Stimulated activated naive B cell treated with anti-CD40 and anti-IgM and Interleukin-4, amounts not matched to agents 10 μg/mL and 1 μg/mL and 100 μg/mL, for 72 hours (primary cell): ENCODE measurements around the gene RETREG3.
"Not testable (repeated sequence)": the region's sequence is repeated elsewhere in the genome, so short reads cannot be mapped to it uniquely, and the experiment has no call there.

Source experiments
- ATAC-seq, 2 donors: fragments of 150-1000 bp; cut with Tn5 transposase; replicated peaks; 2 replicates each; pipeline ENCODE4 v1.10.0; 2021; ENCODE audit warnings: moderate library complexity in 1 of 2
- DNase-seq: peaks from one replicate; pipeline ENCODE4 v3.0.0; 2021
- H3K27ac Mint-ChIP-seq: one replicate; pipeline ENCODE4 v1.8.0; 2022; ENCODE audit warnings: mild to moderate bottlenecking, mixed read lengths
- H3K27me3 Mint-ChIP-seq, 2 donors: one replicate each; pipeline ENCODE4 v1.8.0; 2022; ENCODE audit warnings: mixed read lengths in 2 of 2
- H3K36me3 Mint-ChIP-seq, 2 donors: one replicate each; pipeline ENCODE4 v1.8.0; 2022; ENCODE audit warnings: mixed read lengths in 2 of 2, mild to moderate bottlenecking in 1 of 2
- H3K4me1 Mint-ChIP-seq, 2 donors: one replicate each; pipeline ENCODE4 v1.8.0; 2022; ENCODE audit warnings: mixed read lengths in 2 of 2, mild to moderate bottlenecking in 1 of 2
- H3K4me3 Mint-ChIP-seq, 2 donors: one replicate each; pipeline ENCODE4 v1.8.0; 2022; ENCODE audit warnings: mild to moderate bottlenecking in 2 of 2, mixed read lengths in 2 of 2, moderate library complexity in 1 of 2
- H3K9me3 Mint-ChIP-seq, 2 donors: one replicate each; pipeline ENCODE4 v1.8.0; 2022; ENCODE audit warnings: mixed read lengths in 2 of 2, mild to moderate bottlenecking in 1 of 2

RETREG3 gene

GRCh38 chr17:42623732-42624596 is 14.8 kb upstream of the RETREG3 start:
- H3K27me3 Mint-ChIP-seq = peaks cover 0 to 8% of the 10 kb centered on the region in 2 donors
- no peaks in the 10 kb centered on the region for H3K36me3 Mint-ChIP-seq
- no peaks in the 10 kb centered on the region for H3K9me3 Mint-ChIP-seq
- peaks cover 3 to 5% of the 10 kb centered on the region in 2 donors for H3K4me1 Mint-ChIP-seq
- ATAC-seq (no peak), DNase-seq (no peak)
- no peak overlapping the region for H3K27ac Mint-ChIP-seq
- no peak overlapping the region for H3K4me3 Mint-ChIP-seq

GRCh38 chr17:42623271-42623670 is 14.1 kb upstream of the RETREG3 start:
- ATAC-seq = no peak
- H3K27ac Mint-ChIP-seq = no peak overlapping the region
- no peaks in the 10 kb centered on the region for H3K36me3 Mint-ChIP-seq
- H3K4me3 Mint-ChIP-seq = no peak overlapping the region
- H3K27me3 Mint-ChIP-seq = peaks cover 0 to 8% of the 10 kb centered on the region in 2 donors
- peaks cover 10 to 11% of the 10 kb centered on the region in 2 donors for H3K4me1 Mint-ChIP-seq
- H3K9me3 Mint-ChIP-seq = no peaks in the 10 kb centered on the region
- DNase-seq = no peak

DNA sequence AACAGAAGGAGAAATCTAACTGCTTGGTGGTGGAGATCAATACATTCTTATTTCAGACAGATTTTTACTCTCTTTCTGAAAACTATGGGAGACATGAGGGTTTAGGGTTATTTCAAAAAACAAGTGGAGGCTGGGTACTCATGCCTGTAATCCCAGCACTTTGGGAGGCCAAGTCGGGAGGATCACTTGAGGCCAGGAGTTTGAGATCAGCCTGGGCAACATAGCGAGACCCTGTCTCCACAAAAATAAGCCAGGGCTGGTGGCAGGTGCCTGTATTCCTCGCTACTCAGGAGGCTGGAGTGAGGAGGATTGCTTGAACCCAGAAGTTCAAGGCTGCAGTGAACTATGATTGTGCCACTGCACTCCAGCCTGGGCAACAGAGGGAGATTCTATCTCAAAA is 12.8 kb upstream of the RETREG3 start:
- H3K4me1 Mint-ChIP-seq = peaks cover 14 to 17% of the 10 kb centered on the region in 2 donors
- not testable (repeated sequence) for H3K27me3 Mint-ChIP-seq, H3K36me3 Mint-ChIP-seq, ATAC-seq, DNase-seq, H3K4me3 Mint-ChIP-seq, H3K27ac Mint-ChIP-seq, H3K9me3 Mint-ChIP-seq

DNA sequence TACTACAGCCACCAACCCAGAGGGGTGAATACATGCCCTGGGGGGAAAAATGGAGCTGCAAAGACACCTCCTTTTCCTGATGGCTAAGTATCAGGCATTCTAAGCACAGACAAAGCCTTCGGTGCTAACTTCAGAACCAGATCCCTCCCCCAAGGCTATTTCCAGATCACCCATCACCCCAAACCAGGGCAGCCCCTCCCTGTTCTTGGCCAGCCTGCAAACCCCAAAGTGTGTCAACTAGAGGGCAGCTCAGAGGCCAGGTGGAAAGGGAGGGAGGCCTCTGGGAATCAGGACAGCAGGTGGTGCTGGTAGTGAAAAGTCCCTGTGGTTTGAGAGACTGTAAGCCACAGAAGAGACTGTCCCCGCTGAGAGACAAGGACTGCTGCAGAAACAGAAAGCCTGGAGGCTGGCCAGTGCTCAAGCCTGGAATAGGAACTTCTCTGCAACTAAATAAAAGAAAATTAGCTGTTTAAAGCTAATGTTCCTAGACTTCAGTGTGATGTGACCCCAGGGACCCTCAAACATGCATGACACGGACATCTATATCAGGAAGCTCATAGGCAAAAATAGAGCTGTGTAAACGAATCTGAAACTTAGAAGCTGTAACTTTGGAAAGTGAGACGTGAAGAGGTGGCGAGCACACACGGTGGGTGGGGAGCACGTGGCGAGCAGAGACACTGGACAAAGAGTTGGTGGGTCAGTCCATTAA is 9.4 kb upstream of the RETREG3 start:
- Mint-ChIP-seq H3K4me3 (peak overlapping the region; percentile 55 to 73), H3K27ac (peak overlapping the region; percentile 63), H3K4me1 (peaks cover 14 to 17% of the 10 kb centered on the region in 2 donors), H3K27me3 (no peaks in the 10 kb centered on the region), H3K9me3 (no peaks in the 10 kb centered on the region), H3K36me3 (peaks cover 23 to 24% of the 10 kb centered on the region in 2 donors)
- DNase-seq = peak; percentile 38
- peak; percentile 76 to 81 for ATAC-seq

DNA sequence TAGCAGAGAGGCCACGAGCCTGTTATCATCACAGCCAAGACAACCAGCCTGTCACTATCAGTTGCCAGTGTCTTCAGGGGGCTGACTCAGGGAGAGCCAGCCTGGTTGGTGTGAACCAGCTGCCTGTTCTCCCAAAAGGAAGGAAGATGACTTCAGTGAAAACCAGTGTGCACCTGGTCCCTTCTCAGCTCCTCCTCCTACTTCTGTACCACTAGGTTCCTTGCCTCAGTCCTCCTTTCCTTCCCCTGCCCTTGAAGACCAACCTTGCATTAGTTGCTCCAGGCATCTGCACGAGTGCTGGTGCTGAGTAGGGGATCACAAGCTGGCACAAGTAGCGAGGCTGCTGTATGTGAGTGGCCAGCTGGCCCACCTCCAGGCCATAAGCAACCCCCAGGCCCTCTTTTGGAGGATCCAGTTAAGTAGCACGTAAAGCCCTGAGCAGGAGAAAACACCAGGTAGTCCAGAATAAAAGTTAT is 8.8 kb upstream of the RETREG3 start:
- no peaks in the 10 kb centered on the region for H3K9me3 Mint-ChIP-seq
- peak overlapping the region; percentile 55 to 73 for H3K4me3 Mint-ChIP-seq
- H3K27me3 Mint-ChIP-seq = no peaks in the 10 kb centered on the region
- peaks cover 25 to 26% of the 10 kb centered on the region in 2 donors for H3K36me3 Mint-ChIP-seq
- peaks cover 14 to 17% of the 10 kb centered on the region in 2 donors for H3K4me1 Mint-ChIP-seq
- peak; percentile 24 to 29 for ATAC-seq
- H3K27ac Mint-ChIP-seq = no peak overlapping the region
- no peak for DNase-seq

GRCh38 chr17:42613699-42614295 is 4.6 kb upstream of the RETREG3 start:
- H3K27ac Mint-ChIP-seq = no peak overlapping the region
- peaks cover 36 to 42% of the 10 kb centered on the region in 2 donors for H3K36me3 Mint-ChIP-seq
- no peak for DNase-seq
- no peaks in the 10 kb centered on the region for H3K9me3 Mint-ChIP-seq
- peaks cover 10 to 17% of the 10 kb centered on the region in 2 donors for H3K4me1 Mint-ChIP-seq
- no peak overlapping the region for H3K4me3 Mint-ChIP-seq
- no peaks in the 10 kb centered on the region for H3K27me3 Mint-ChIP-seq
- ATAC-seq = no peak

- Mint-ChIP-seq H3K4me3 (no peak overlapping the region), H3K27ac (no peak overlapping the region), H3K36me3 (peaks cover 38 to 42% of the 10 kb centered on the region in 2 donors), H3K27me3 (no peaks in the 10 kb centered on the region), H3K9me3 (no peaks in the 10 kb centered on the region), H3K4me1 (peaks cover 3 to 22% of the 10 kb centered on the region in 2 donors)
- ATAC-seq (no peak), DNase-seq (no peak)
Measured at GRCh38 chr17:42612013-42612412, 2.8 kb upstream of the RETREG3 start.

GRCh38 chr17:42609814-42610801 is 934 bp upstream of the RETREG3 start:
- ATAC-seq (peak; percentile 1 to 5), DNase-seq (peak; percentile 6)
- H3K9me3 Mint-ChIP-seq, H3K27me3 Mint-ChIP-seq: not testable (repeated sequence)
- Mint-ChIP-seq H3K27ac (peak overlapping the region; percentile 96), H3K36me3 (peaks cover 33 to 41% of the 10 kb centered on the region in 2 donors), H3K4me1 (peaks cover 13 to 41% of the 10 kb centered on the region in 2 donors), H3K4me3 (peak overlapping the region; percentile 98 to 99)

DNA sequence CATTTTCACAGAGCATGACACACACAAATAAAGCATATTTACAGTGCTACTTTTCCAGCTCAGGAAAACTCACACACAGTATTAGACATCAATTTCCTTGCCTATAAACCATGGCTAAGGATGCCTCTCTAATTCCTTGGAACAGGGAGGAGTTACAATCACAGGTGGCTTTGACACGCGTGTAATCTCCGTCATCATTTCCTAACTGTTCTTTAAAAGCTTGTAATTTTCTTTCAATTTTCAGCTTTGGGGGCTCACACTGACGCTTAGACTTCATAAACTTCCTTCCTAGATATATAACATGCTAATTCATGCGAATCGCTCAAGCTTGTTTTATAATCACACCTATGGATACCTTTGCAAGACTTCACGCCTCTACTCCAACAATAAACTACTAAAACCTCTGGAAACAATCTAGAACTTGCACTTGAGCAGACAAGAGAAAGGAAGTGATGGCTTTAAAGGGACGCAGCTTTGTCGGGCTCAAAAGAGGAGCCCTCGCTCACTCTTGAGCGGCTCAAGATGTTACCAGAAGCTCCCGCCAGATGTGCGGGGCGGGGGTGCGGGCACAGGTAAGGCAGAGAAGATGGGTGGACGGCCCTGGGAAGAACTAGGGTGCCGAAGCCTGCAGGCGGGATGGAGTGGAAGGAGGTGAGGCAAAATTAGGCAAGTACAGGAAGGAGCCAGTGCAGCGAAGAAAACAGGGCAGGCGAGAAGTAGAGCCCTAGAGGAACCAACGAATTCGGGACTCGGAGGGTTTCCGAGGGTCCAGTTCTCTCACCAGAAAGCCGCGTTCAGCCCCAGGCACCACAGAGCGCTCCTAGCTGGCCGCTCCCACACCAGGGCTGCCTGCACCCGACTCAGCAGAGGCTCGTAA is 631 bp downstream of the RETREG3 start:
- no peak for DNase-seq
- H3K36me3 Mint-ChIP-seq = peaks cover 22 to 31% of the 10 kb centered on the region in 2 donors

DNA sequence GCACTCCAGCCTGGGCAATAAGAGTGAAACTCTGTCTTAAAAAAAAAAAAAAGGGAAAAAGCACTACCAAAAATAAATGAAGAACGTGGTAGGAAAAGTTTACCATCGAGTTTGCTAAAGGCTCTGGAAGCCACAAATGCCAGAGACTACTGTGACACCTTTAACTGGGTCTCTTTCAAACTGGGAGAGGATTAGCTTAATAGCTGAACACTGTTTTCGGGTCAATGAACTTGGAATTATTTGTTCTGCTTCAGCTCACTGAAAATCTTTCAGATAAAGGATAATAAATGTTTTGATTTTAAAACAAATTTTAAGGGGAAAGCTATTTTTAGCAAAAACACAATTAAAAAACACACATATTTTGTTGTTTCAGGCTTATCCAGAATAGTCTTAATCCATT is 1.4 kb downstream of the RETREG3 start:
- DNase-seq = no peak
- H3K27ac Mint-ChIP-seq = peak overlapping the region; percentile 96
- H3K4me1 Mint-ChIP-seq = peaks cover 28 to 63% of the 10 kb centered on the region in 2 donors
- H3K9me3 Mint-ChIP-seq = no peaks in the 10 kb centered on the region
- no peak for ATAC-seq
- no peaks in the 10 kb centered on the region for H3K27me3 Mint-ChIP-seq
- peak overlapping the region; percentile 98 to 99 for H3K4me3 Mint-ChIP-seq
- peaks cover 23 to 33% of the 10 kb centered on the region in 2 donors for H3K36me3 Mint-ChIP-seq

More for the DNA sequence above, 631 bp downstream of the RETREG3 start:
- no peaks in the 10 kb centered on the region for H3K9me3 Mint-ChIP-seq
- peak overlapping the region; percentile 98 to 99 for H3K4me3 Mint-ChIP-seq
- peak; percentile 68 to 71 for ATAC-seq
- no peaks in the 10 kb centered on the region for H3K27me3 Mint-ChIP-seq
- H3K4me1 Mint-ChIP-seq = peaks cover 22 to 55% of the 10 kb centered on the region in 2 donors
- peak overlapping the region; percentile 96 for H3K27ac Mint-ChIP-seq

DNA sequence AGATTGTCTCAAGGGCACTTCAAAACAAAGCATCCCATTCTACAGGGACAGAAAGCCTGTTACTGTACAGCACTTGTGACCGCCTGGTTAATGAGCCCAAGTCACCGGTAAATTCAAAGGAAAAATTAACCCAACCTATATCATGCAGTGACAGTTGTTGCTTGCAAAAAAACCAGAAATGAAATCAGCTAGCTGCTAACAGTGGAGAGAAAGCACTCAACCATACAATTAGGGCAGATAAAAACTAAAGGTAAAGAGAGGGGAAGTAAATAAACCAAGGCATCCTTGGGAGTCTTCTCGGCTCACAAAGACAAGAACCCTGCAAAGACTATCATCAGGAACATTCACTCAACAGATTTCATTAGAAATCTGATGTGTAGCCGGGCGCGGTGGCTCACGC is 5.9 kb downstream of the RETREG3 start:
- ATAC-seq (peak; percentile 91 to 92), DNase-seq (no peak)
- peak overlapping the region; percentile 21 to 34 for H3K4me3 Mint-ChIP-seq
- peaks cover 13 to 26% of the 10 kb centered on the region in 2 donors for H3K36me3 Mint-ChIP-seq
- H3K27ac Mint-ChIP-seq = peak overlapping the region; percentile 63
- H3K27me3 Mint-ChIP-seq = no peaks in the 10 kb centered on the region
- H3K9me3 Mint-ChIP-seq = no peaks in the 10 kb centered on the region
- peaks cover 34 to 70% of the 10 kb centered on the region in 2 donors for H3K4me1 Mint-ChIP-seq

GRCh38 chr17:42598905-42599304 is 10.3 kb downstream of the RETREG3 start:
- no peaks in the 10 kb centered on the region for H3K27me3 Mint-ChIP-seq
- no peak for DNase-seq
- peaks cover 11 to 19% of the 10 kb centered on the region in 2 donors for H3K36me3 Mint-ChIP-seq

More at GRCh38 chr17:42598905-42599304, 10.3 kb downstream of the RETREG3 start:
- ATAC-seq = no peak
- Mint-ChIP-seq H3K4me1 (peaks cover 17 to 29% of the 10 kb centered on the region in 2 donors), H3K27ac (no peak overlapping the region), H3K9me3 (no peaks in the 10 kb centered on the region), H3K4me3 (no peak overlapping the region)
